ENCODE data around the gene SLC44A1.

Gene SLC44A1

DNA sequence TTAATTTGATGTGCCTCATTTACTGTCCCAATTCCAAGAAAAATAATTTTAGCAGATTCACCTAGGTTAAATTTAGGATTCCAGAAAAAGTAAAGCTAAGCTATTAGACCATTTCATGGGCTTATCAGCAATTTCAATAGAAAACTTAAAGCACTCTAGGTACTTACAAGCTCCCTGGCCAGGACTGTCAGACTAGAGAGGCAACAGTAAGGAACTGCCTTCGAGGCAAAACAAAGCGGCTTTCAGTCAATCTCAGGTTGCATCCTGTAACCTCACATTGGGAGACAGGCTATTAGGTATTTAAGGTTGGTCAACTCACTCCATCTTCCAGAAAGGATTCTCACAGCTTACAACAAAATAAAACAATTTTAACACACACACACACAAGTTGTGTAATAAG is 154.7 kb downstream of the SLC44A1 start:
- H3K4me3 ChIP-seq (ENCODE audit: low read depth, low read length): no peak overlapping the region
- no peak for DNase-seq (ENCODE audit: low read depth)
- no peak for TF ChIP-seq MYC (IDR thresholded peaks at IDR 0.05; ENCODE audit: low read depth, low read length)
- no peak for TF ChIP-seq POLR2A (IDR thresholded peaks at IDR 0.05; ENCODE audit: extremely low read depth, insufficient read length)
- TF ChIP-seq, protein P1, sequence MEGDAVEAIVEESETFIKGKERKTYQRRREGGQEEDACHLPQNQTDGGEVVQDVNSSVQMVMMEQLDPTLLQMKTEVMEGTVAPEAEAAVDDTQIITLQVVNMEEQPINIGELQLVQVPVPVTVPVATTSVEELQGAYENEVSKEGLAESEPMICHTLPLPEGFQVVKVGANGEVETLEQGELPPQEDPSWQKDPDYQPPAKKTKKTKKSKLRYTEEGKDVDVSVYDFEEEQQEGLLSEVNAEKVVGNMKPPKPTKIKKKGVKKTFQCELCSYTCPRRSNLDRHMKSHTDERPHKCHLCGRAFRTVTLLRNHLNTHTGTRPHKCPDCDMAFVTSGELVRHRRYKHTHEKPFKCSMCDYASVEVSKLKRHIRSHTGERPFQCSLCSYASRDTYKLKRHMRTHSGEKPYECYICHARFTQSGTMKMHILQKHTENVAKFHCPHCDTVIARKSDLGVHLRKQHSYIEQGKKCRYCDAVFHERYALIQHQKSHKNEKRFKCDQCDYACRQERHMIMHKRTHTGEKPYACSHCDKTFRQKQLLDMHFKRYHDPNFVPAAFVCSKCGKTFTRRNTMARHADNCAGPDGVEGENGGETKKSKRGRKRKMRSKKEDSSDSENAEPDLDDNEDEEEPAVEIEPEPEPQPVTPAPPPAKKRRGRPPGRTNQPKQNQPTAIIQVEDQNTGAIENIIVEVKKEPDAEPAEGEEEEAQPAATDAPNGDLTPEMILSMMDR (IDR thresholded peaks at IDR 0.05; ENCODE audit: low read depth, low read length): no peak
- TF ChIP-seq, protein P2, sequence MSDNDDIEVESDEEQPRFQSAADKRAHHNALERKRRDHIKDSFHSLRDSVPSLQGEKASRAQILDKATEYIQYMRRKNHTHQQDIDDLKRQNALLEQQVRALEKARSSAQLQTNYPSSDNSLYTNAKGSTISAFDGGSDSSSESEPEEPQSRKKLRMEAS (IDR thresholded peaks at IDR 0.05; ENCODE audit: low read depth, low read length): no peak

DNA sequence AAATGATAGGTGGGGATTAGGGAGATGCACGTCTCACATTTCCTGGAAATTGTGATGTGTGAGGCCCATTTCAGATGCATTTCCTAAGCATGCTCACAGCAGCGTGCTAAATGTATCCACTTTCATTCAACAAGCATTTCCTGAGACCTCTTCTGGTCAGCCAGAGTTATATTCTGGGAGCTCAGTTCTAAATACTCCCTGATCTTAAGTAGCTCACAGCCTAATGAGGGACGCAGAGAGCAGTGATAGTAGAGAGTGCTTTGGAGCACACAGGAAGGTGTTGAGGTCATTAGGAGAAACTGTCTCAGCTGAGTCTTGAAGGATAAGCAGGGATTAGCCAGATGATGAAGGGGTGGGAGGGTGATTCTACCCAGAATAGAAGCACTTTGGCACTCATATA is 157.2 kb downstream of the SLC44A1 start:
- no peak overlapping the region for H3K4me3 ChIP-seq (ENCODE audit: low read depth, low read length)
- TF ChIP-seq MYC (IDR thresholded peaks at IDR 0.05; ENCODE audit: low read depth, low read length): no peak
- TF ChIP-seq, protein P2 (IDR thresholded peaks at IDR 0.05; ENCODE audit: low read depth, low read length): no peak
- TF ChIP-seq, protein P1 (IDR thresholded peaks at IDR 0.05; ENCODE audit: low read depth, low read length): no peak
- no peak for TF ChIP-seq POLR2A (IDR thresholded peaks at IDR 0.05; ENCODE audit: extremely low read depth, insufficient read length)
- DNase-seq (ENCODE audit: low read depth): peak; percentile 14

DNA sequence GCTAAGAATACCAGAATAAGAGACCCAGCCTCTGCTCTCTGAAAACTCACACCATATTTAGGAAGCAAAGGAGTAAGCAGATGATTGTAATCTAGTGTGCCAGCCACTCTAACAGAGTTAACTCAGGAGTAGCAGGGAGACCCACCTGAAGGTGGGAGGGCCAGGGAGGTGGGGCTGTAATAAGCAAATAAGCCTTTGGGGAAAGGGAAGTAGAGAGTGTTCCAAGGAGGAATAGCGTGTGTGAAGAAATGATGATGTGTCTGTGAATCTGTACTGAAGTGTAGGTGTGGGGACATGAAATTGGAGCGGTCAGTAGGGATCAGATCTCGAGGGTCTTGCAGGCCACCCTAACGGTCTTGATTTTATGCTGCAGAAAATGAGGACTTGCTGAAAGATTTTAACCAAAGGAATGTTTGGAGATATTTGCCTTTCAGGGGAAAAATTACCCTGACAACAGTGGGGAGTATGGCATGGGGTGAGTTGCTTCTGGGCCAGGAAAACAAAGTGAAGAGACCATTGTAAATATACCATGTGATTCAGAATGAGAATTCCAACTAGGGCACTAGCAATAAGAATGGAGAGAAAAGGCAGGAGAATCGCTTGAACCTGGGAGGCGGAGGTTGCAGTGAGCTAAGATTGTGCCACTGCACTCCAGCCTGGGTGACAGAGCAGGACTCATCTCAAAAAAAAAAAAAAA is 159.2 kb downstream of the SLC44A1 start:
- no peak for TF ChIP-seq MYC (IDR thresholded peaks at IDR 0.05; ENCODE audit: low read depth, low read length)
- TF ChIP-seq POLR2A (IDR thresholded peaks at IDR 0.05; ENCODE audit: extremely low read depth, insufficient read length): no peak
- TF ChIP-seq, protein P2 (IDR thresholded peaks at IDR 0.05; ENCODE audit: low read depth, low read length): no peak
- TF ChIP-seq, protein P1 (IDR thresholded peaks at IDR 0.05; ENCODE audit: low read depth, low read length): no peak
- no peak overlapping the region for H3K4me3 ChIP-seq (ENCODE audit: low read depth, low read length)

DNA sequence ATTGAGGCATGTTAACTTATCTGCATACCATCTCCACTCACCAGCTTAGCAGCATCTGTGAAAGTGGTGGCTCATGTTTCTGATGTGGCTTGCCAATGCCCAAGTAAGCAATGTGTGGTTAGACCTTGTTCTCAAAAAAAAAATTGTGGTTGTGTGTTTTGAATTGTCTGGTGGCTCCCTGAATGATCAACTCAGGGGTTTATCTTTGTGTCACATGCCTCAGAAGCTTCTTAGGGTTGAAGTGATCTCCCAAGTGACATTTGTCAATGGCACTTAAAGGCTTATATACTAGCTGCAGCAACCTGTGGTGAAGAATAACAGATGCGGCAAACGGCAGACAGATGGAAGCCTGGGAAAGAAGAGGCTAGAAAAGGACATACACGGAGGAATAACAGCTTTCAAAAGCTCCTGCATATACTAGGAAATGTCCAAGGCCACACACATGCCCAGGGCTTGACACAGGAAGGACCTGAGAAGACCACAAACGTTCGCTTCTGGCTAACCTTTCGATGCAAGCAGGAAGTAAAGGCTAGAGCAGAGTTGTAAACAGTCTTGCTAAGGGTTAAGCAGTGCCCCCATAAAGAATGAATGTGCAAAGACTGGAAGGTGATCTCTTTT is 161.2 kb downstream of the SLC44A1 start:
- TF ChIP-seq, protein P2 (IDR thresholded peaks at IDR 0.05; ENCODE audit: low read depth, low read length): peak; percentile 62
- TF ChIP-seq, protein P1 (IDR thresholded peaks at IDR 0.05; ENCODE audit: low read depth, low read length): no peak
- TF ChIP-seq POLR2A (IDR thresholded peaks at IDR 0.05; ENCODE audit: extremely low read depth, insufficient read length): no peak
- peak; percentile 61 for TF ChIP-seq MYC (IDR thresholded peaks at IDR 0.05; ENCODE audit: low read depth, low read length)
- H3K4me3 ChIP-seq (ENCODE audit: low read depth, low read length): peak overlapping the region; percentile 51
- DNase-seq (ENCODE audit: low read depth): peak; percentile 86

More for the DNA sequence above, 159.2 kb downstream of the SLC44A1 start:
- DNase-seq (ENCODE audit: low read depth): no peak

DNA sequence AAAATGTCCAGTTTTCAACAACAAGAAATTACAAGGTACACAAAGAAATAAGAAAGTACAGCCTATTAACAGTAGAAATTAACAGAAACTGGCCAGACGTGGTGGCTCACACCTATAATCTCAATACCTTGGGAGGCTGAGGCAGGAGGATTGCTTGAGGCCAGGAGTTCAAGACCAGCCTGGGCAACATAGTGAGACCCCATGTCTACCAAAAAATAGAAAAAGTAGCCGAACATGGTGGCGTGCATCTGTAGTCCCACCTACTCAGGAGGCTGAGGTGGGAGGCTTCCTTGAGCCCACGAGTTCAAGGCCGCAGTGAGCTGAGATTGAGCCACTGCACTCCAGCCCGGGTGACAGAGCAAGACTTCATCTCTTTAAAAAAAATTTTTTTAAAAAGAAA is 161.9 kb downstream of the SLC44A1 start:
- H3K4me3 ChIP-seq (ENCODE audit: low read depth, low read length): no peak overlapping the region
- no peak for DNase-seq (ENCODE audit: low read depth)
- TF ChIP-seq, protein P2 (IDR thresholded peaks at IDR 0.05; ENCODE audit: low read depth, low read length): no peak
- TF ChIP-seq POLR2A (IDR thresholded peaks at IDR 0.05; ENCODE audit: extremely low read depth, insufficient read length) (no peak), MYC (IDR thresholded peaks at IDR 0.05; ENCODE audit: low read depth, low read length) (no peak)
- TF ChIP-seq, protein P1 (IDR thresholded peaks at IDR 0.05; ENCODE audit: low read depth, low read length): no peak

All from NB4 (cell line).